Hepatic stellate cell (primary cell): Measurements from ENCODE around the gene TJAP1.
A peak's percentile ranks its signal among the peaks of the same experiment; 100 is the strongest.
"Not testable (repeated sequence)": the region's sequence is repeated elsewhere in the genome, so short reads cannot be mapped to it uniquely, and the experiment has no call there.

Experiments
- DNase-seq: peaks from one replicate; pipeline ENCODE4 v3.0.0; 2011; ENCODE audit warnings: low spot score

TJAP1 gene

DNA sequence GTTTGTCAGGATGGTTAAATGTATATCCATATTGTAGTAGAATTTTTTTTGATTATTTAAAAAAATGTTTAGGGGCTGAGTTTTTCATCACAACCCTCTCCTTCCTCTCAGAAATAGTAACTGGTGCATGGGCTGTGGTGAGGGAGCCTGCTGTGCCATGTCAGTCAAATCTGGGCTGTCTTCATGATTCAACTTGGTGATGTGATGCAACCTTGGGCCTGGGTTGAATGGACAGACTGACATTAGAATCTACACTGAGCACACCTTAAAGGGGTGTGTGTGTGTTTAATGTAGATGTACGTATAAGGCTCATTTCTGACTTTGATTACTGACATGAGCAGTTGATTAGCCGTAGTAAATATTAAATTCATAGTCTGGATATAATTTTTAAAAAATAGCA lies 3.7 kb downstream of the TJAP1 start:
- DNase-seq: no peak

DNA sequence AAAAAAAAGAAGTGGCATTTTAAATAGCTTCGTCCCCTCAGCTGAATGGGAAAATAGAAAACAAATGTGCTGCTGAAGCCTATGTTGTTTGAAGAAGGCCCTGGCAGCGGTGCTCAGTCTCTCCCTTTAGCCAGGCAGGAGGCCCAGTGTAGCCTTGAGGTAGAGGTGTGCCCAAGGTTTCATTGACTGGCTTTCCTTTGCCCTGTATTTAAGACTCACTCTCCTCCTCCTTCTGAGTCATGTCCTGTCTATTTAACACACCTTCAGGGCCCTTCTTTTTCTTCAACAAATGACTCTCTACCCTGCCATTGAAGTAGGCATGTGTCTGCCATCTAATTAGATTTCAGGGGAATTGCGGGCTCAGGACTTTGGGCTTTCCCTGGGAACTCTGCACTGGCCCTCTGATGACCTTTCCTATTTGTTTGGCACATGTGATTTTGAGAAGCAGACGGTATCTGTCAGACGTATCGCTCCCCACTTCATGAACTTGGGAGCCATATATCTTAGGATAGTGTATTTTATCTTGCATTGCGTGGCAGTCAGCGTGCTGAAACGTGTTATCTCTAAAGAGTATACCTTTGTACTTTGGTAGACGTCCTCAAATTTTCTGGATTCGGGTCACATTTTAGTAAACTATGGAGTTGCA lies 4.3 kb downstream of the TJAP1 start:
- no peak for DNase-seq

DNA sequence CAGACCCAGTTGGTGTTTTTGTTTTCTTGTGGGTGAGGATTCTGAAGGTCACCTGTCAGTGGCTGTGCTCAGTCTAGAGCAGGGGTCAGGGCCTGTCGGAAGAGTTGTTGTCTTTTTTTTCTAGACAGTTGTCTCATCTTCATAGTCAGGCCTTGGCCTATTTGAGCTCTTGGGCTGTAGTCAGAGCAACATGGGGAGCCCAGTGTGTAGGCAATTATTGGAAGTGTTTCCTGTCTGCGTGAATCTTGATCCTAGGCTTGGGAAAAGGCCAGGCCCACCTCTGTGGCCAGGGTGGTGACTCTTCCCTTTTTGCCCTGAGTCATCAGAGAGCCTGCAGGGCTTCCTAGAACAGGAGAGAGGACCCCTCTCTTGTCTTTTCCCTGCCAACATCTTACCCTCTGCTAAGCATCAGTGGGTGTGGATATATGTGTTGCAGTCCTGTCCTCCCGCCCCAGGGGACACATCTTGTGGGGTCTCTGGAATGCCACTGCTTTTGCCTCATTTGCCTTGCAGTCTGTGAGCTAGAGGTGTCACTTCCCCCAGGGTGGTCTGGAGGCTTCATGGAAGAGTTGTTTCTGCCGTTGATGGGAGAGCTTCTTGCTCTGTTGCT lies 11.4 kb downstream of the TJAP1 start:
- DNase-seq: no peak

DNA sequence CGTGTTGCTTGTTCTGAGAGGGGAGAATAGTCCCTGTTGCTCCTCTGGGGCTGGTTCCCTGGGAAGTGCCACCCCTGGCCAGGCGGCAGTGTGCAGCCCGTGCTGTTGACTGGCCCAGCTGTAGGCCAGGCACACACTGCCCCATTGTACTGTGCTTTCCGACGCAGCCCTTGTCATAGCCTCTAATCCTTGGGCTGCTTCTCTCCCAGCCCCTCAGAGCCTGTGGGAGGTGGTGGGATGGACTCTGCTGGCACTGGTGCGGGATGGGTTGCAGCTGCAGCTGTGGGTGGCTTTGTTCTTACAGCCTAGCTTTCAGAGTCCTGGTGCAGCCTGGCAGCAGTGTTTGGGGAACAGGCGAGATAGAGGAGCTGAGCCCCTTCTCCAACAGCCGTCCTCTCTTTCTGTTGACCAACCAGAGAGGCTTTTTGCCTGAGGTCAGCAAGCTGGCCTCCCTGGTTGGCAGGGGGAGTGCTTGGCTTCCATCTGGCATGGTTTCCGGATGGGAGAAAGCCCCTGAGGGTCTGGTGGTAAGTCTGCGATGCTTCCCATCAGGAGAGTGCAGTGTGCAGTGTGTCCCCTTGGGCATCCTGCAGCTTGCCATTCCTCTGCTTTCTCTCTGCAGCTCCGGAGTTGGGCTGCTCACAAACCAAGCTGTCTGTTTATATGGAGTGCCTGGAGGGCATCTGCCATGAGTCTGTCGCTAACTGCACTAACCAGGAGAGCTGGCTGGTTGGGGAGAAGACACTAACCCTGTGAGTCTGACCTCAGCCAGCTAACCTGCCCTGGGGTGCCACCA lies 12.1 kb downstream of the TJAP1 start:
- DNase-seq: no peak

- DNase-seq: peak; percentile 56
These were observed 13.2 kb downstream of the TJAP1 start for GRCh38 chr6:43490523-43490939.

DNA sequence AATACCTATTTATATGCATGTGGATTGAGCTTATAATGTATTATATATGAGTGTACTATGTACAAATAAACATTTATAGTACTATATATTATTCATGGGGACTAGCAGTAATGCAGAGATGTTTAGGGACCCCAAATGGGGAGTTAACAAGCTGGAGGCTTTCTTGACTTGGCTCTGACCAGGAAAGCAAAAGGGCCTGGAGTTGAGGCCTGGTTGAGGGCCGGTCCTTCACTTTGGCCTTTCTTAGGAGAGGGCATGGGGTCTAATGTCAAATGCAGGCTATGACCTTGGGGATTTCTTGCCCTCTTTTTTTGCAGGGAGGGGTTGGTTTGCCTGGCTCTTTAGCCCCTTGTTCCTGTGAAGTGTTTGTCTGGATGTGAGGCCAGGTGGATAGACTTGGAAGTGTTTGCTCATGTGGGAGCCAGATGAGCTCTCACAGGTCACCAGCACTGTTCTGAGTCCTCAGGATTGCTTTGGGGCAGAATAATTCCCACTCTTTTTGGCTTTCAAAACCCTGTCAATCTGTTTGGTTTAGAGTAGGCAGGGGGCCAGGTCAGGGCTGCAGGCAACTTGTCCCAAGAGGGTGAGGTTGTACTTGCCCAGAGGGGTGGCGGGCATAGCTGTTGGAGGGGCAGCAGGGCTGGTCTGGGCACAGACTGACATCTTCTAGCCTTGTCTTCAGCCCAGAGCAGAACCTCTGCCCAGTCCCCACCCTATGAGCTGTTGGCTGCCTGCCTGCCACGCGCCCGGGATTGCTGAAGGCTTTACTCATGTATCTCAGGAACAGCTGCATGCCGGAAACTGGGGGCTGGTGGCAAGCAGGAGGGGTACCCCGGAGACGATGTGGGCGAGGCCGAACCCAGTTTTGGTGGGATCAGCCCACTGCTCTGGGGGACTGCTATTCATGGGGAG lies 14.6 kb downstream of the TJAP1 start:
- peak; percentile 87 for DNase-seq

GRCh38 chr6:43492673-43493072 lies 15.3 kb downstream of the TJAP1 start:
- peak; percentile 49 for DNase-seq

- no peak for DNase-seq
These were observed 15.9 kb downstream of the TJAP1 start for GRCh38 chr6:43493230-43493629.

DNA sequence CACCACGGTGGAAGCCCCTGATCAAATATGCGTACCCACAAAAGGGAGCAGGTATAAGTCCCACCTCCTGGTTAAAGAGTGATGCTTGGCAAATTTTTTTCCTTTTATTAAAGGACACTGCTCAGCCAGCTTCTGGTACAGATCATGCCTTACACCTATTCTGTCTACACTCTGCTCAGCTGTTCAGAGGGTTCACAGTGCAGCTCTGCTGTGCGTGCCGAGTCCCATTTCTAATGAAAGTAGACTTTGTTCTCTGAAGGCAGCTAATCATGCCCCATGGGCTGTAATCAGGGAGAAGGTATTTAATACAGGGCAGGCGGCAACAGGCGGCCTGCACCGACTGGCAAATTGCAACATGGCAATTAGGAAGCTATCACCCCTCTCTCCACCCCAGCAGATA lies 16.5 kb downstream of the TJAP1 start:
- no peak for DNase-seq

DNA sequence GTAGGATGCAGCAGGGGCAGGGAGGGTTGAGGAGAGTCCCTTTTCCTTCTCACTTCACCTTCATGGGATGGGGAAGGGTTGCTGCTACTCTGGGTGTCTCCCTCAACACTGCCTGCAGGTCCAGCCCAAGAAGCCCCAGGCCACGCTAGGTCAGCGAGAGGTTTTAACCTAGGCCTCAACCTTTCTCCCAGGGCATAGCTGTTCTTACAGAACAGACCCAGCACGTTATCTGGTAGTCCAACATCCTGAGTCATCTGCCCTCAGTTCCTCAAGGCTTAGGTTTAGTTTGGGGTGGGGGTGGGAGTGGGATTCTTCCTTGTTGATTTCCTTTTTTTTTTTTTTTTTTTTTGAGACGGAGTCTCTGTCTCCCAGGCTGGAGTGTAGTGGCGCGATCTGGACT lies 17.0 kb downstream of the TJAP1 start:
- no peak for DNase-seq

GRCh38 chr6:43494766-43495165 lies 17.4 kb downstream of the TJAP1 start:
- no peak for DNase-seq

GRCh38 chr6:43495409-43495941 lies 18.1 kb downstream of the TJAP1 start:
- peak; percentile 32 for DNase-seq

- peak; percentile 82 for DNase-seq
These were observed 19.2 kb downstream of the TJAP1 start for GRCh38 chr6:43496370-43497128.

DNA sequence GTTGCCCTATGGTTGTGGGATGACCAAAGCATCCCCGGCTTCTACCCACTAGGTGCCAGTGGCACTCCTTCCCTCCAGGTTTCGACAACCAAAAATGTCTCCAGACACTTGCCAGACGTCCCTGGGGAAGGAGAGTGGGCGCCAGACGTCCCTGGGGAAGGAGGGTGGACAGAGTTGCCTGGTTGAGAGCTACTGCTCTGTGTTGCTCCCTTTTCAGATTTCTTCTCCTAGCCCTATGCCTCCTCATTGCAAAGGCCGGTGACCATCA lies 19.7 kb downstream of the TJAP1 start:
- DNase-seq: no peak

DNA sequence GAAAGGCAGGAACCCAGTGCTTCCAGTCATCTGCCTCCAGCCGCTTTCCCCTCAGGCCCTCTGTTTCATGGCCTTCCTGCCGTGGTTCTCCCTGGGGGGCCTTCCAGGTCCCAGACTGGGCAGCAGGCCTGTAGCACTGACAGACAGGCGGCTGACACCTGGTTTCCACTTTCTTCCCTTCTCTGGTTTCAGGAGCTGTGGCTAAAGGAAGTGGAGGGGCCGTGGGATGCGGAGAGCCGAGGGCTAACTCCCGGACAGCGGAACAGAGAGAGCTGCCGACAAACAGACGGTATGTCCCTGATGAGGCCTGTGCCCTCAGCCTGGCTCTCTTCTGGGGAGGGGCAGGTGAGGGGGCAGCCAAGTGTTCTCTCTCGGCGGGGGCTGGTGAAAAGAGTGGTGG lies 20.3 kb downstream of the TJAP1 start:
- no peak for DNase-seq

- DNase-seq: not testable (repeated sequence)
These were observed 20.9 kb downstream of the TJAP1 start for GRCh38 chr6:43498291-43498690.

DNA sequence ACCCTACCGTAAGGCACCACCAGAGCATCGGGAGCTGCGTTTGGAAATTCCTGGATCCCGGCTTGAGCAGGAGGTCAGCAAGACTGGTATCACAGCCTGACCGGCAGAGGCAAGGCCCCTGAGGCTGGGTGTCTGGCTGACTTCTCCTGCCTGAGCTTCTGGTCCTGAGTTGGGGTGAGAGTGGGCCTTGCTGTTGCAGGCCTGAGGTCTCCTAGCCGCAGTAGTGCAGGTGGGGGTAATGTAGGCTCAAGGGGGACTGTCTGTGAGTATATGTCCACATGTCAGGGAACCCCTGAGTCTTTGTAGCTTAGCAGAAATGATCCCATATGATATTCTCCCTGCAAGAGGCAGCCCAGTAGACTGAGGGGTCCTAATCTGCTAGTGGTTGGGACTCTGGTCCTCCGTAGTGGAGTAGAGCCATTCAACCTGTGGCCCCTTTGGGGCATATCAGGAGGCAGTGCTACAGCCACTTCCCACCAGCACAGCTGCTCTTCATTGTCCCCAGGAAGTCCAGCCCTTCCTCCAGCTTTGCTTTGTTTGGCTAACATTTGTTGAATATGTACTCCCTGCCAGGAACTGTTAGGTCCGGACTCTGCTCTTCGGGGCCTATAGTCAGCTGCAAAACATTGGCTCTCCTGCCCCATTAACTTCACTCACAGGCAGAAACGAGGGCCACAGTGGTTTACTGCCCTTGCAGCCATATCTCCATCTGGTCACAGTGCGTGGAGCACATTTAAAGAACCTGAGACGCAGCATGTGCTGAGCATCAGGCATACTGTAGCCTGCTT lies 21.9 kb downstream of the TJAP1 start:
- no peak for DNase-seq

GRCh38 chr6:43500921-43501320 lies 23.6 kb downstream of the TJAP1 start:
- no peak for DNase-seq

DNA sequence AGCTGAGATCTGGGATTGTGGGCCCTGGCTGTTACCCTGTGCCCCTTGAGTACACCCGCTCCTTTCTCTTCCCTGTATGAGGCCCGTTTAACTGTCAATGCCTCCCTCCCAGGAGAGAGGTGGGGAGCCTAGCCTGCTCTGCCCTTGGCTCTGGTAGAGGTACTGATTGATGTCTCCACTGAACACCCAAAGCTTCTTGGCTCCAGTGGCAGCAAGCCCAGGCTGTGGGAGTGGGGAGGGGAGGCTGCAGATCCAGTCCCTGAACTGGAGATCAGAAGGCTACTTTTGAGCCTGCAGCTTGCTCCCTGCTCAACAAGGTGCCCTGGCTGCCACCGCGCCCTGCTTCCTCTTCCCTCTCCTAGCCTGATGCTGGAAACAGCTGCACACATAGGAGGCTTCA lies 25.3 kb downstream of the TJAP1 start:
- DNase-seq: no peak

DNA sequence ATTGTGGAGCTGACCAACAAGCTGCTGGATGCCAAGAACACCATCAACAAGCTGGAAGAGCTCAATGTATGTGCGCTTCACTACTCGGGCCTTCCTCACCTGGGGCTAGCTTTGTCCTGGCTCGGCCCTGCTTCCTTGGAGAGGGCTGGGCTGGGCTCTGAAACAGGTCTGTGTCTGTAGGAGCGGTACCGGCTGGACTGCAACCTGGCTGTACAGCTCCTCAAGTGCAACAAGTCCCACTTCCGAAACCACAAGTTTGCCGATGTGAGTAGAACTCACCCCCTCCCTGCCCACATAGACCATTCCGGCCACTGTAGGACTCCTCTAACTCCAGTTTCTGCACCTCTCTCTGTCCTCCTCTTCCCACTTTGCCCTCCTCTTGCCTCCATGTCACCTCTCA lies 26.1 kb downstream of the TJAP1 start:
- DNase-seq: no peak
